Measurements from ENCODE around the gene CDH13.

DNA sequence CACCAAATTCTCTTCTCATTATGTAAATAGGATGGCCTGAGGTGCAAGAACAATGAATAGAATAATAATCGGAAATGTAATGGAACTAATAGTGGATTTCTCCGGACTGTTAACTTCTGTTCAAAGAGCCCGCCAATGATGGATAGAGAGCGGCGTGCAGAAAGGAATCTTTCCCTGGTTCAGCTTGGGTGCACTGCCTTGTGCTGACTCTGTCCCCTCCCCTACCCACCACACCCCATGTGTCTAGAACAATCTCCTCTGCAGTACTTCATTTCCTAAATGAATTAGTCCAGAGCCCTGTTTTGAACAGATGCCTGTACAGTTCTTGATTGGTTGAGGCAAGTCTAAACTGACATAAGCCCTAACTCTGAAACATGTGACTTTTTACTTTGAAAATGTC lies 125.4 kb downstream of the CDH13 start:
- TF ChIP-seq, protein P1, sequence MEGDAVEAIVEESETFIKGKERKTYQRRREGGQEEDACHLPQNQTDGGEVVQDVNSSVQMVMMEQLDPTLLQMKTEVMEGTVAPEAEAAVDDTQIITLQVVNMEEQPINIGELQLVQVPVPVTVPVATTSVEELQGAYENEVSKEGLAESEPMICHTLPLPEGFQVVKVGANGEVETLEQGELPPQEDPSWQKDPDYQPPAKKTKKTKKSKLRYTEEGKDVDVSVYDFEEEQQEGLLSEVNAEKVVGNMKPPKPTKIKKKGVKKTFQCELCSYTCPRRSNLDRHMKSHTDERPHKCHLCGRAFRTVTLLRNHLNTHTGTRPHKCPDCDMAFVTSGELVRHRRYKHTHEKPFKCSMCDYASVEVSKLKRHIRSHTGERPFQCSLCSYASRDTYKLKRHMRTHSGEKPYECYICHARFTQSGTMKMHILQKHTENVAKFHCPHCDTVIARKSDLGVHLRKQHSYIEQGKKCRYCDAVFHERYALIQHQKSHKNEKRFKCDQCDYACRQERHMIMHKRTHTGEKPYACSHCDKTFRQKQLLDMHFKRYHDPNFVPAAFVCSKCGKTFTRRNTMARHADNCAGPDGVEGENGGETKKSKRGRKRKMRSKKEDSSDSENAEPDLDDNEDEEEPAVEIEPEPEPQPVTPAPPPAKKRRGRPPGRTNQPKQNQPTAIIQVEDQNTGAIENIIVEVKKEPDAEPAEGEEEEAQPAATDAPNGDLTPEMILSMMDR (IDR thresholded peaks at IDR 0.05 in 4 of 5, conservative IDR thresholded peaks at IDR 0.05 in 1 of 5), result no peak
- TF ChIP-seq POLR2A (IDR thresholded peaks at IDR 0.05), result no peak
